Lower leg skin (tissue), 3 donors: Measurements from ENCODE around the gene PRAMEF15.
"Not testable (repeated sequence)": the region's sequence is repeated elsewhere in the genome, so short reads cannot be mapped to it uniquely, and the experiment has no call there.

Source experiments
- CTCF ChIP-seq, 3 donors: fragments of 450-650 bp; IDR thresholded peaks; one replicate each; pipeline ENCODE4 v1.5.1; 2016; ENCODE audit warnings: antibody characterized with exemption in 3 of 3, mild to moderate bottlenecking in 3 of 3, moderate library complexity in 2 of 3
- POLR2A ChIP-seq, 2 donors: fragments of 450-650 bp; IDR thresholded peaks; one replicate each; pipeline ENCODE4 v1.6.1; 2016 to 2017; ENCODE audit warnings: antibody characterized with exemption in 2 of 2, mild to moderate bottlenecking in 1 of 2, moderate library complexity in 1 of 2

GRCh38 chr1:13289030-13289429 is 26.4 kb upstream of the PRAMEF15 start:
- TF ChIP-seq CTCF, POLR2A (IDR thresholded peaks at IDR 0.05): not testable (repeated sequence)
